Ramos (cell line): Measurements from ENCODE around the gene BCORL1.

Experiments
- in situ Hi-C: fragments of 300-500 bp; cut with MboI; formaldehyde crosslinking; loops from one replicate; pipeline ENCODE4 v1.14.3; 2022; ENCODE audit warnings: low sequenced_read_pairs; ENCODE audit not compliant: unreplicated experiment

The BCORL1 gene

GRCh38 chrX:130051176-130051845 lies 68.9 kb downstream of the BCORL1 start:
- in situ Hi-C loops, result no loop called here

- in situ Hi-C loops, result no loop called here
Observed at GRCh38 chrX:130053236-130053635, 70.8 kb downstream of the BCORL1 start.

GRCh38 chrX:130055103-130055502 lies 72.7 kb downstream of the BCORL1 start:
- in situ Hi-C loops, result no loop called here

GRCh38 chrX:130055899-130056298 lies 73.5 kb downstream of the BCORL1 start:
- in situ Hi-C loops, result no loop called here

GRCh38 chrX:130057209-130057608 lies 74.8 kb downstream of the BCORL1 start:
- in situ Hi-C loops, result no loop called here

- in situ Hi-C loops, result no loop called here
Observed at GRCh38 chrX:130058652-130059051, 76.2 kb downstream of the BCORL1 start.

GRCh38 chrX:130060122-130061069 lies 78.0 kb downstream of the BCORL1 start:
- in situ Hi-C loops, result loop anchor here (10.0 kb wide), 1 partner anchor 456 kb away; no protein-coding TSS in a partner anchor

GRCh38 chrX:130066975-130067615 lies 84.7 kb downstream of the BCORL1 start:
- in situ Hi-C loops, result loop anchor here (10.0 kb wide), 1 partner anchor 462 kb away; no protein-coding TSS in a partner anchor

- in situ Hi-C loops, result no loop called here
Observed at GRCh38 chrX:130071611-130072344, 89.3 kb downstream of the BCORL1 start.

- in situ Hi-C loops, result no loop called here
Observed at GRCh38 chrX:130072345-130072740, 89.9 kb downstream of the BCORL1 start.

GRCh38 chrX:130075777-130076176 lies 93.3 kb downstream of the BCORL1 start:
- in situ Hi-C loops, result loop anchor here (5.0 kb wide), 1 partner anchor 117 kb away; no protein-coding TSS in a partner anchor

- in situ Hi-C loops, result loop anchor here (5.0 to 10.0 kb wide), 3 partner anchors 42 to 112 kb away; partner anchors contain the start of gene RAB33A
Observed at GRCh38 chrX:130079824-130080406, 97.5 kb downstream of the BCORL1 start.

- in situ Hi-C loops, result loop anchor here (5.0 to 10.0 kb wide), 2 partner anchors 41 to 94 kb away; partner anchors contain the start of gene RAB33A
Observed at GRCh38 chrX:130080791-130081367, 98.4 kb downstream of the BCORL1 start.

GRCh38 chrX:130081421-130082045 lies 99.1 kb downstream of the BCORL1 start:
- in situ Hi-C loops, result loop anchor here (5.0 to 10.0 kb wide), 2 partner anchors 41 to 93 kb away; partner anchors contain the start of gene RAB33A

GRCh38 chrX:130082244-130083106 lies 100.0 kb downstream of the BCORL1 start:
- in situ Hi-C loops, result loop anchor here (5.0 to 10.0 kb wide), 2 partner anchors 40 to 92 kb away; partner anchors contain the start of gene RAB33A

GRCh38 chrX:130083107-130083490 lies 100.7 kb downstream of the BCORL1 start:
- in situ Hi-C loops, result loop anchor here (5.0 to 10.0 kb wide), 2 partner anchors 39 to 92 kb away; partner anchors contain the start of gene RAB33A

GRCh38 chrX:130083656-130084382 lies 101.4 kb downstream of the BCORL1 start:
- in situ Hi-C loops, result loop anchor here (5.0 to 10.0 kb wide), 2 partner anchors 38 to 91 kb away; partner anchors contain the start of gene RAB33A
